IPS-NIHi7 (cell line): ENCODE data around the gene WDR6.
"Not testable (repeated sequence)": the region's sequence is repeated elsewhere in the genome, so short reads cannot be mapped to it uniquely, and the experiment has no call there.

Experiments
- DNase-seq: peaks from one replicate; pipeline ENCODE4 v3.0.0; 2012; ENCODE audit warnings: mixed read lengths; ENCODE audit errors: extremely low spot score

Gene WDR6

DNA sequence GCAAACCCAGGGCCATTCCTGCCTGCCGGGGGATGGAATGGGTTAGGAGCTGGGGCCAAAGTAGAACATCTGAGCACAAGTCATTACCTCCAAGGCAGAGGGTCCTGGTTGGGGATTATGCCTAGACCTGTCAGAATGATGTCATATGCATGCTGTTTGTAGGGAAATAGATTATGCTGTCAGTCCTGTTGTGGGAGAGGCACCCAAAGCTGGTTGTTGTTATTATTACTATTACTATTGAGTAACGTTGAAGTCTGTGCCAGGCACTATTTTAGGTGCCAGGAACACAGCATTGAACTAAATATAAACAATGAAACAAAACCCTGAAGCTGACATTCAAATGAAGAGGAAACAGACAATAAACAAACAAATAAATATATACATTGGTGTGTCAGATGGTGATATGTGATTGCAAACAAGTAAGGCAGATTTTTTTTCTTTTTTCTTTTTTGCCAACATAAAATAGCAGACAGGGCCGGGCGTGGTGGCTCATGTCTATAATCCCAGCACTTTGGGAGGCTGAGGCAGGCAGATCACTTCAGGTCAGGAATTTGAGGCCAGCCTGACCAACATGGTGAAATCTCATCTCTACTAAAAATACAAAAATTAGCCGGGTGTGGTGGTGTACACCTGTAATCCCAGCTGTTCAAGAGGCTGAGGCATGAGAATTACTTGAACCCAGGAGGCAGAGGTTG lies 15.2 kb upstream of the WDR6 start:
- DNase-seq: no peak

DNA sequence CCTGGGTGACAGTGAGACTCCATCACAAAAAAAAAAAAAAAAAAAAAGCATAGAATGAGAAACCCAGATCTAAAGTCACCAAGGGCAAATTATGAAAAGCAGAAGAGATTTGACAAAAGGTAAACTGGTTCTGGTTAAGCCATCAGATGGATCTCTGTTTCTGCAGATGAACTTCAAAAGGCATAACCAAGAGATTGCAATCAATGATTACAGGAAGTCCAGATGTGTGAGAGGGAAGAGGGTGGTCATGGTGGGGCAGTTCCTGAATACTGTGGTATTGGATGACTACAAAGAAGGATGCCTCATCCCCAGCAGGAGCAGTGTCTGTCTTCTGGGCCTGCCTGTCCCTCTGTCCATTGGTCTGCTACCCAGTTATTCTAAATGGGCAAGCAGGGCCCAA lies 13.4 kb upstream of the WDR6 start:
- DNase-seq: no peak

DNA sequence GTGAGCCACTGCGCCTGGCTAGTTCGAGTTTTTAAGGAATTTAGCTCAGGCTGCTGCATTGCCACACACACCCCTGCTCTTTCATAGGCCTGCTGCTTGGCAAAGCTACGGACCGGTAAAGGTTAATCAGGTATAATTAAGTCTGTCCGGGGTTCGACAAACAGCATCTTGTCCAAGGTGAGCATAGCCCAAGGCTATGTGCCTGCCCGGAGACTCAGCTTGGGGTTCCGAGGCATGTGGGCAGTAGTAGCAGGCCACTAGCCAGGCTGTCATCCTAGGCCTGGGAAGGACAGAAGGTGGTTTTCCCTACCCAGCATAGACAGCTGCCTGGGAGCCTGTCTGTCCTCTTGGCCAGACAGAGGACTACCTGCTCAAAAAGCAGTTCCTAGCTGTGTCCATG lies 10.6 kb upstream of the WDR6 start:
- no peak for DNase-seq

DNA sequence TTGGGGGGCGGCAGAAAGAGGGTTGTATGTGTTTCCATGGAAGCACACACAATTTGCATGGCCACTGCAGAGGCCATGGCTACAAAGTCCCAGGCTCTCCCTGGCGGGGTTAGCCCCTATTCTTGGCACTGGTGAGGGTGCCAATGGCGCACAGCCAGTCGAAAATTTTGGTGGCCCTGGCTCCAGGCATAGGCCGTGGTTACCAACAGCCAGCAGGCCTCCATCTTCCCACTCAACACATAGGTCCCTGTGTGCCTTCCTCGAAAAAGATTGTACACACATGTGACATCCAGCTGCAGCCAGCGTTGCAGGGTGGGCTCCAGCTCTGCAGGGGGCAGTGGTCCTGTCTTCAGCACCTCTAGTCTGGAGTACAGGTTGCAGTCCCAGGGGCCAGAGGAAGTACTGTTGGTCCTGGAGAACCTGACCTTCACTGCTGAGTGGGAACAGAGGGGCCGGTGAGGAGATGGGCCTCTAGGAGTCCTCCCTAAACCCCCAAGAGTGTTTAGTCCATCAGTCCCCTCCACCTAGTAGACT lies 10.0 kb upstream of the WDR6 start:
- no peak for DNase-seq

DNA sequence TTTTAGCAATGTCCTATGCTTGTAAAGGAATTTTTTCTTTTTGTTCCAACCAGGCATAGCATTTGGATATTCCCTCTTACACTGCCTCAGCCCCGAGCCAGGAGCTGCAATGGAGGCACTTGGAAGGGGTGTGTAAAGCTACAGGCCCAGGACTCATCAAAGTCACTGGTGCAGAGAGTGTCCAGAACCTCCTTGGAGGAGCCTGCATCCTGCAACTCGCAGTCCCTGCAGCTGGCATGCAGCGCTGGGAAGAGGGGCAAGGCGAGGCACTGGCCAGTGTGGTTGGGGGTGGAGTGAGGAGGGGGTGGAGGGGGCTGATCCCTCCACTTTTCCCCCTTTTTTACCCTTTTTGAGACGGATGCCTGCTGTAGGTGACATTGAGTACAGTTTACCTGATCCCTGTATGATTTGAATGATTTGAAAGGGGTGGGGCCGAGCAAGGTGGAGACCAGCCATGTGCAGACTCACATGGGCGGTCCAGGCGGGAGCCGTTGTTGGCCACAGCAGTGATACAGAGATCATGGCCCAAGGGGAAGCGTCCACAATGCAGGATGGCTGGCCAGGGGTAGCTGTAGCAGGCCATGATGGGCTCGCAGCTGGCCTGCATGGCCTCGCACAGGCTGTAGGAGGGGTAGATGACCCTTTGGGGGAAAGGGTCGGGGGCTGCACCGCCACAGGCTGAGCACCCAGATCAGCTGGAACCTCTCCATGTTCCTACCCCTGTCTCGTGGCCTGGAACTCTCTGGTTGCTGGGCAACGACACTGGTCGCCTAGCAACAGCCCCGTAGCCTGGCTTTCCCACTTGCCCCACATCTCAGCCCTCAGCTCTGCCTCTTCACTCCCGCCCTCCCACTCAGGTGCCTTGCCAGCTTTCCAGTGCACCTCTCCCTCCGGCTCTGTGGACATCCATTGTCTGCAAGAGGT lies 9.2 kb upstream of the WDR6 start:
- DNase-seq: peak; percentile 32

DNA sequence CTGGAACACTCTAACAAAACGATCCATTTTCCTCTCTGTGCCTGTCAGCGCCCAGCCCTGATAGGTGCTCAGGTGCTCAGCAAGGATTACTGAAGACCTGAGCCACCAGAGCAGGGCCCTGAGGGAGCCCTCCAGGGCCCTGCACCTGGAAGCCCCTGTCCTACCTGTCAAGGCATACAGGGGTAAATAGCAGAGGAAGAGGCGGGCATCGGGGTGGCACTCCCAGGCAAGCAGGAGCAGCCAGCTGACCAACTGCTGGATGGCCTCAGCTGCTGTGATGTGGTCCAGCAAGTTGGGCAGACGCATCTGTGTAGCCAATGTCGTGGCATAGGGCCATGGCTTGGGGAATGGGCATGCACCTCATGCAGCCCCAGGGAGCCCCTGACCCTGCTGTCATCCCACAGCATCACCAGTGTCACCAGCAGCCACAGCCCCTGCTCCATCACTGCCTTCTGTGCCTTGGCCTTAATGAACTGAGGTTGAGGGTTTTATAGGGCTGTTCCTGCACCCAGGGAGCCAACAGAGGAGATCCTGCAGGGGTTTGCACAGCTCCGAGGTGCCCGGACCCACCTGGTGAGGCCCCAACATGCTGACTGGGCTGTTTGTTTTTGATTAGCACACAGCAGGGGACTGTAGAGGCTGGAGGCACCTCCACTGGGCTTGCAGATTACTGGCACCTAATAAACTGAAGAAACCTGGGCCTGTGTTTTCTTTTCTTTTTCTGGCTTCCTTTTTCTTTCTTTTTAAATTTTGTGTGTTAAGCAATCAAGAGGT lies 7.9 kb upstream of the WDR6 start:
- DNase-seq: no peak

DNA sequence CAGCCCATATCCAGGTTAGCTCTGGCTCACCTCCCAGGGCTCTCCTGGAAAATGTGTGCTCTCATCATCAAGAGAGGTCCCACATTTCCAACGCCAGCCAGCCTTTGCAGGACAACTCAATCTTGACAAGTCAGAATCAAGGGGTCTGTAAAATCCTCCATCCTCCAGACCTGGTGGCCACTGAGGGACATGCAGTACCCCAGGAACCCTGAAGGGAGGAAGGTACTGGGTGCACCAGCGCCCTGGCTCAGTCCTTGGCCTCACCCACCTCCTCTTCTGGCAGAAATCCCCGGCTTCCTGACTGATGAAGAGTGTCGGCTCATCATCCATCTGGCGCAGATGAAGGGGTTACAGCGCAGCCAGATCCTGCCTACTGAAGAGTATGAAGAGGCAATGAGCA lies 6.0 kb upstream of the WDR6 start:
- DNase-seq: no peak

DNA sequence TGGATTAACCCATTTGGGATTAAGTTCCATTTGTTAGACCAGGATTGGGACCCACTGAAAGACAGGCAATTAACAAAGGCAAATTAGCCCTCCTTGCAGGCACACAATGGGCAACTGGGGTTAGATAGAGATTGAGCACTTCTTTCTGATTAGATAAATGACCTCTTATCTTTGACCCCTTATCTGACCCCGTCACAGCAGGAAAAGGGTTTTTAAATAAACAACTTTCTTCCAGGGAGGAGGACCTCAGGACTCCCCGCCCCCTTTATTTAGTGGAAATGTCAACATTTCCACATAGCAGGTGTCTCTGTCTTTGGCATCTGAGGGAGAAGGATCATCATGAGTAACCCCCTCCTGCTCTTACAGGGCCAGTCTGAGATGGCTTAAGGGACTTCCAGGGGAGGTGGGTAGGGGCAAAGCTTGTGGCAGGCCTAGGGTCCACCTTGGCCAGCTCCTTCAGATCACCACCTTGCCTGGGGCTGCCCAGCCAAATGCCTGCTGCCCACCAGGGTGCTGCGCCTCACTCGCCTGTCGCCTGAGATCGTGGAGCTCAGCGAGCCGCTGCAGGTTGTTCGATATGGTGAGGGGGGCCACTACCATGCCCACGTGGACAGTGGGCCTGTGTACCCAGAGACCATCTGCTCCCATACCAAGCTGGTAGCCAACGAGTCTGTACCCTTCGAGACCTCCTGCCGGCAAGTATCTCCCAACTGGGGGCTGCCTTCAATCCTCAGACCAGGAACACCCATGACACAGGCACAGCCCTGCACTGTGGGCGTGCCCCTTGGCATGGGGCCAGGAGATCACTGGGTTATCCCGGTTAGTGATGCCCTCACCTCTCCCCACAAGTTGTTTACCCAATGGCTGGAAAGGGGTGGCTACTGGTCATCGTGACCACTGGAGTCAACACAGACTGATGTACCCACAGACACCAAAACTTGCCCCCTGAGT lies 2.6 kb upstream of the WDR6 start:
- DNase-seq: no peak

DNA sequence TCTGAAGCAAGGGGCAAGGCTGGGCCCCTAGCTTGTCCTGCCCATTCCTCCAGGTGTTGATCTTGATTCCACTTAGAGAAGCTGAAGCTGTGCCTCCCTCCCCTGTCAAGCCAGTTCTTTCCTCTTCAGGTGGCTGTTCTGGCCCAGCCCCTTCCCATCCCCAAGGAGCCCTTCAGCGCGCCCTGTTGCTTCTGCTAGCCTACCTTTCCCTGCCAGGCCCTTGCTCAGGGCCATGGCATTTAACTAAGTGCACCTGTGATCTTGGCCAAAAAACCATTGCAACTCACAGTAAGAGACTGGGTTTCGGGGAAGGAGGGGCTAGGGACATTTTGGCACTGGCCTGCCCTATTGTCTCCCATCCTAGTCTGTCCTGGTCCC lies 1.9 kb upstream of the WDR6 start:
- no peak for DNase-seq

DNA sequence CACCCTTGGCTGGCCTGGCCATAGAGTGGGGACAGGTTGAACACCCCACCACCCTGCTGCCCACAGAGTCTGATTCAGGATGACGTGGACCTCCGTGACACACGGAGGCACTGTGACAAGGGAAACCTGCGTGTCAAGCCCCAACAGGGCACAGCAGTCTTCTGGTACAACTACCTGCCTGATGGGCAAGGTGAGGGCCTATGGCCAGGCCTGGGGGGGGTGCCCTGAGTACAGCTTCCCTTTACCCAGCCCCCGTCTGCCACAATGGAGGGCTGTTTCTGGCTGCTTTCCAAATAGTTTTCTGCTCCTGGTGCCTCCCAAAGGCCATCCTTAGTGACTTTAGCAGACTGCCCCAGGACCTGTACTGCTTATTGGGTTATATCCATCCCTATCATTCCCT lies 1.2 kb upstream of the WDR6 start:
- no peak for DNase-seq

DNA sequence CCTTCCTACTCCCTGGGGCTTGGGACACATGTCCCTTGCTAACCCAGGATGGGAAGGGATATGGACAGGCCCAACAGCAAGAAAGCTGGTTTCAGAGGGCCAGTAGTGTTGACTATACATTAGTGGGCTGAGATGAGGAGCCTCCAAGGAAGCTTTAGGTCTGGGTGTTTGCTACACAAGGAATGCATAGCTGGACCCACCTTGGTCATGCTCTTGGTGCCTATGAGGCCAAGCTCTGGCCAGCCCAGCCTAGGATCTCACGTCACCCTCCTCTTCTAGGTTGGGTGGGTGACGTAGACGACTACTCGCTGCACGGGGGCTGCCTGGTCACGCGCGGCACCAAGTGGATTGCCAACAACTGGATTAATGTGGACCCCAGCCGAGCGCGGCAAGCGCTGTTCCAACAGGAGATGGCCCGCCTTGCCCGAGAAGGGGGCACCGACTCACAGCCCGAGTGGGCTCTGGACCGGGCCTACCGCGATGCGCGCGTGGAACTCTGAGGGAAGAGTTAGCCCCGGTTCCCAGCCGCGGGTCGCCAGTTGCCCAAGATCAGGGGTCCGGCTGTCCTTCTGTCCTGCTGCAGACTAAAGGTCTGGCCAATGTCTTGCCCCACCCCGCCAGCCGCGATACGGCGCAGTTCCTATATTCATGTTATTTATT lies 653 bp upstream of the WDR6 start:
- no peak for DNase-seq

DNA sequence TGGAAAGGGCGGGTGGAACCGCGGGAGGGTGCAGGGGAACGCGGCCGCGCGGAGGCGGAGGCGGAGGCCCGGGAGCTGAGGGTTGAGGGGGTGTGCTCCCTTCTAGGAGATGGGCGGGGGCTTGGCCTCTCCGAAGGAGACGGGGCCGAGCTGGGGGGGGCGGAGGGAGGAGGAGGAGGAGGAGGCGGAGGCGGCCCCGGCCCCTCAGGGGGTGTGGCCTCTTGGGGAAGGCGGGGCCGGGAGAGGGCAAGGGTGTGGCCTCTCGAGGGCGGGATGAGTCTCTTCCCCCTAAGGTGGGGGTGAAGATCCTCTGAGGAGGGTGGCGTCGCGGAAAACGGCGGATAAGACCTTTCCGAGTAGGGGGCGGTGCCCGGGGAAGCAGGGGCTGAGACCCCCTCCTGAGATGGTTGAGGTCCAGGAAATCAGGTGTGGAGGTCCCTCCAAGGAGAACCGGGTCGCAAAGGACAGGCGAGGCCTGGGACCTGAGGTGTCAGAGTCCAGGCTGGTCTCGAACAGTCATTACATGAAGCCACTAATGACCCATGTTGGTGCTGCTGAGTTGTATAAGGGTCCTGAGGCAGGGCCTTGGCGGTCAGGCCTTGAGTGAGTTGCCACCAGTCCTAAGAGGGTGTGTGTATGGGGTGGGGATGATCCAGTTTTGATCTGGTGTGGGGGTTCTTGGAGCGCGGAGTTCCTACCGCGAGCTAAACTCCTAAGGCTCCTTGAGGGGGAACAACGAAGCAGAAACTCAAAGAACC lies 759 bp downstream of the WDR6 start:
- DNase-seq: peak; percentile 88

DNA sequence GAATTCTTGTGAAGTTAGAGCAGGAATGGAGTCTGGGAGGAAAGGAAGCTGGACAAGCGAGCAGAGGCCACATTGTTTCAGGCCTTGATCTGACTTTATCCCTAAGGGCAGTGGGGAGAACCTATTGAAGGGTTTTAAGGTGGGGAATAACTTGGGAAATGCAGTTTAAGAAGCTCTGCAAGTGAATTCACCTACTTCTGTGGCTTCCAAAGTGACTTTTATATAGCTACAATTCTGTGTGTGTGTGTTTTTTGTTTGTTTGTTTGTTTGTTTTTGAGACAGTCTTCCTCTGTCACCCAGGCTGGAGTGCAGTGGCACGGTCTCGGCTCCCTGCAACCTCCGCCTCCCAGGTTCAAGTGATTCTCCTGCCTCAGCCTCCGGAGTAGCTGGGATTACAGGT lies 1.4 kb downstream of the WDR6 start:
- not testable (repeated sequence) for DNase-seq

DNA sequence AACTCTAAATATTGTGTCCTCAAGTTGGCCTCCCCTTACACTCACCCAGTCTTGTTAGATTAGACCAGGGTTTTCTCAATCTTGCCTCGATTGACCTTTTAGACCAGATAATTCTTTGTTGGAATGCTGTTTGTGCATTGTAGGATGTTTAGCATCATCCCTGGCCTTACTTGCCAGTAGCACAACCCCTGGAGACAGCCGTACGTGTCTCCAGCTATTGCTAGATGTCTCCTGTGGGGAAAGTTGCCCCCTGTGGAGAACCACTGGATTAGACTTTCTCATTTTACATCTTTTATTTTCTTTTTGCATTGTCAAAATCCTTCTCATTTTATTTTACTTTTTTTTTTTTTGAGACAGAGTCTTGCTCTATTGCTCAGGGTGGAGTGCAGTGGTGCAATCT lies 2.2 kb downstream of the WDR6 start:
- DNase-seq: no peak

DNA sequence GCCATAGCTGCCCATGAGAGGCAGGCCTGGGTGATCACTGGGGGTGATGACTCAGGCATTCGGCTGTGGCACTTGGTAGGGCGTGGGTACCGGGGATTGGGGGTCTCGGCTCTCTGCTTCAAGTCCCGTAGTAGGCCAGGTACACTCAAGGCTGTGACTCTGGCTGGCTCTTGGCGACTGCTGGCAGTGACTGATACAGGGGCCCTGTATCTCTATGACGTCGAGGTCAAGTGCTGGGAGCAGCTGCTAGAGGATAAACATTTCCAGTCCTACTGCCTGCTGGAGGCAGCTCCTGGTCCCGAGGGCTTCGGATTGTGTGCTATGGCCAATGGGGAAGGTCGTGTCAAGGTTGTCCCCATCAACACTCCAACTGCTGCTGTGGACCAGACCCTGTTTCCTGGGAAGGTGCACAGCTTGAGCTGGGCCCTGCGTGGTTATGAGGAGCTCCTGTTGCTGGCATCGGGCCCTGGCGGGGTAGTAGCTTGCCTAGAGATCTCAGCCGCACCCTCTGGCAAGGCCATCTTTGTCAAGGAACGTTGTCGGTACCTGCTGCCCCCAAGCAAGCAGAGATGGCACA lies 5.3 kb downstream of the WDR6 start:
- DNase-seq: no peak

DNA sequence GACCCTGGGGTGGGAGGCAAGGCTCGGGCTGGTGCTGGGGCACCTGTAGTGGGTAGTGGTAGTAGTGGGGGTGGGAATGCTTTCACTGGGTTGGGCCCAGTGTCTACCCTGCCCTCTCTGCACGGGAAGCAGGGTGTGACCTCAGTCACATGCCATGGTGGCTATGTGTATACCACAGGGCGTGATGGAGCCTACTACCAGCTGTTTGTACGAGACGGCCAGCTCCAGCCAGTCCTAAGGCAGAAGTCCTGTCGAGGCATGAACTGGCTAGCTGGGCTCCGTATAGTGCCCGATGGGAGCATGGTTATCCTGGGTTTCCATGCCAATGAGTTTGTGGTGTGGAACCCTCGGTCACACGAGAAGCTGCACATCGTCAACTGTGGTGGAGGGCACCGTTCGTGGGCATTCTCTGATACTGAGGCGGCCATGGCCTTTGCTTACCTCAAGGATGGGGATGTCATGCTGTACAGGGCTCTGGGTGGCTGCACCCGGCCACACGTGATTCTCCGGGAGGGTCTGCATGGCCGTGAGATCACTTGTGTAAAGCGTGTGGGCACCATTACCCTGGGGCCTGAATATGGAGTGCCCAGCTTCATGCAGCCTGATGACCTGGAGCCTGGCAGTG lies 6.0 kb downstream of the WDR6 start:
- no peak for DNase-seq

DNA sequence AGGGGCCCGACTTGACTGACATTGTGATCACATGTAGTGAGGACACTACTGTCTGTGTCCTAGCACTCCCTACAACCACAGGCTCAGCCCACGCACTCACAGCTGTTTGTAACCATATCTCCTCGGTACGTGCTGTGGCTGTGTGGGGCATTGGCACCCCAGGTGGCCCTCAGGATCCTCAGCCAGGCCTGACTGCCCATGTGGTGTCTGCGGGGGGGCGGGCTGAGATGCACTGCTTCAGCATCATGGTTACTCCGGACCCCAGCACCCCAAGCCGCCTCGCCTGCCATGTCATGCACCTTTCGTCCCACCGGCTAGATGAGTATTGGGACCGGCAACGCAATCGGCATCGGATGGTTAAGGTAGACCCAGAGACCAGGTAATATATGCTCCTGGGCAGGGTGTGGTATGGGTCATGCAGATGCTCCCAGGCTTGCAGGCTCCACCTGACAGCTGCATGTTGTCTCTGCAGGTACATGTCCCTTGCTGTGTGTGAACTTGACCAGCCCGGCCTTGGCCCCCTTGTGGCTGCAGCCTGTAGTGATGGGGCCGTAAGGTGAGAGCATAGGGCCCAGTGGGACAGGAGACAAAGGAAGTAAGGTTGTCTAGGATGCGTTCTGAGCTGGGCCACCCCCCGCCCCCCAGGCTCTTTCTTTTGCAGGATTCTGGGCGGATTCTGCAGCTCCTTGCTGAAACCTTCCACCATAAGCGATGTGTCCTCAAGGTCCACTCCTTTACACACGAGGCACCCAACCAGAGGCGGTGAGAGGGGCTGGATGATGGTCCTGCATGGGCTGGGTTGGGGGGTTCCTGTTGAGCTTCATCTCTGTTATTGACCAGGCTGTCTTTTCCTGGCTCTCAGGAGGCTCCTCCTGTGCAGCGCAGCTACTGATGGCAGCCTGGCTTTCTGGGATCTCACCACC lies 6.8 kb downstream of the WDR6 start:
- DNase-seq: peak; percentile 66

DNA sequence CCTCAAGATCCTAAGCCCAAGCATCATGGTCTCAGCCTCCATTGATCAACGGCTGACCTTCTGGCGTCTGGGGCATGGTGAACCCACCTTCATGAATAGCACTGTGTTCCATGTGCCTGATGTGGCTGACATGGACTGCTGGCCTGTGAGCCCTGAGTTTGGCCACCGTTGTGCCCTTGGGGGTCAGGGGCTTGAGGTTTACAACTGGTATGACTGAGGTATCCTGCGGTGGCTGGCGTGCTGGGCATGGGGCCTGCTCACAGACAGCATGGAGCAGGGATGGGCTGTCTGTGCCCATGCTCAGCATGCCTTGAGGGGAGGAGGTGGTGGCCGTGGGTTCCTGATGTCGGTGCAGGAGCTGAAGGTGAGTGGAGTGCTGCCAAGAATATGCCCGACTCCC lies 7.9 kb downstream of the WDR6 start:
- no peak for DNase-seq
